NCI-H146 (cell line): ENCODE results near the gene PHETA2.
"Not testable (repeated sequence)": the region's sequence is repeated elsewhere in the genome, so short reads cannot be mapped to it uniquely, and the experiment has no call there.

Source experiments
- DNase-seq: peaks from one replicate; lab custom pipeline; 2025; lab: John Stamatoyannopoulos, UW

Gene PHETA2

DNA sequence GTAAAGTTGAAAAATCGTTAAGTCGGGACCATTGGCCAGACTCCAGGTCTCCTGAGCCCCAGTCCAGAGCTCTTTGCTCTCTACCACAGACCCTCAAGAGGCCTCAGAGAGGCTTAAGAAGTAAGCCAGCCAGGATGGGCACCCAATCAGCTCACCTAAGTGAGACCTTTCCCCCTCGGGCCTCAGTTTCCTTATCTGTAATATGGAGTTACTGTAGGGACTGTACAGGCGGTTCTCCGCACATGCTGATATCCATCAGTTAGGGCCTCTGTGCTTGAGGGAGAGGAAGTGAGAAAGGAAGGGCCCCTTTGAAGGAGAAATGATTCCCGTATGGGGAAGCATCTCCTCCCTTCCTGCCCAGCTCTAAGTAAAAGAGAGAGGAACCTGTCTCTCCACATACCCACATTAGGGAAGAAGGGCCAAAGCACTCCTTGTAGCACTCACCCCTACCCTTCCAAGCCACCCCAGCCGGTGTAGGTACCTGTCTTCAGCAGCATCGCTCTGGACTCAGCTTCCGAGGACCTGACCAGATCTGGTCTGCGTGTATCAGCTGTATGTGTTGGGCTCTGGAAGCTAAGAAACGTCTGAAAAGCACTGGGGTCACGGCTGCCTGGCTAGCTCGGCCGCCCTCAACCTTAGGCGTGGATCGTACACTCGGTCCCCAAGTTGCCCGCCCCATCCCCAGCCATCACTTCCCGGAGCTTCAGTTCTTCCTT lies 4.1 kb upstream of the PHETA2 start:
- peak; percentile 32 for DNase-seq

DNA sequence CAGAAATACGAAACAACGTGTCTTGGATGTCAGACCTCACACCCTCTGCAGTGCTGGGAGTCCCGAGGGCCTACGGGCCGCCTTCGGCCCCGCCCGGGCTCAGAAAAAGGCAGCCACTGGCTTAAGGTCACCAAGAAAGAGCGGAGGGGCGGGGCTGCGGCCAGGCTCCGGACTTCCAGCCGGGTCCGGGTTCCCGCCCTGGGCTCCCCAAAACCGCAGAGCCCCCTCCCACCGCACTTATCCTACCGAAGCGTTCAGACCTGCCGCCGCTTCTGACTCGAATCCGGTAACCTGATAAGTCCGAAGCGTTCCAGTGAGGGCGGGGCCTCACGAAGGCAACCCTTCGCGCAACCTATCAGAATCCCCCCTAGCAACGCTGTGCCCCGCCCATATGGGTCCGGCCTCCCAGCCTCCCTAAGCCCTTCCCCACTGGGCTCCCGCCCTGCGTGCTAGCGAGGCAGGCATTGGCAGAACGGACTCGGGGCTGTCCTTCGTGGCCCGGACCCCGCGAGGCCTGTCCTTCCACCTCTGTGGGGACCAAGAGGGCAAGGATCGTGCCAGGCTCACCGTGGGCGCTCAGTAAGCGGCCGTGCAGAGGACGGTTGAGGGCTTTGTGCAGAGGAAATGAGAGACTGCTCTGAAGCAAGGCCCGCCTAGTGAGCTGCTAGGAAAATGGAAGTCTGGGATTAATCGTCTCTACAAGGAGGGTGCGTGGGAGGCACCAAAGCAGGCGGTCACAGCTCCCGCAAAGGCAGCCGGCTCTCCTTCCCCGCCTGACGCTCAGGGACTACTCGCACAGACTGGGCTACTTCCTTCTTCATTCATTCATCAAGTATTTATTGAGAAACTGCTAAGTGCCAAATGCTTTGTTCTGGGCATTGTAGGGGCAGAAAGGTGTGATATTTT lies 3.3 kb upstream of the PHETA2 start, which contains the start of gene NAGA:
Gene NAGA, minus strand, starts transcription at position 296 of the 906 bp plus-strand sequence. CDS start 515 bp downstream, outside the sequence.
- DNase-seq = peak; percentile 94

DNA sequence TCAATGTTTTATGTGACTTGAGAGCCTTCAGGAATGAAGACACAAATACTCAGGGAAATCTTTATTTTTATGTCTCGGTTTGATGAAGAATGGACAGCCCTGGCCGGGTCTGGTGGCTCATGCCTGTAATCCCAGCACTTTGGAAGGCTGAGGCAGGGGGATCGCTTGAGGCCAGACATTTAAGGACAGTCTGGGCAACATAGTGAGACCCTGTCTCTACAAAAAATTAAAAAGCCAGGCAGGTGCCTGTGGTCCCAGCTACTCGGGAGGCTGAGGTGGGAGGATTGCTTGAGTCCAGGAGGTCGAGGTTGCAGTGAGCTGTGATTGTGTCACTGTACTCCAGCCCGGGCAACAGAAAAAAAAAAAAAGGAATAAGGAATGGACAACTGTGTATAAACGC lies 2.5 kb upstream of the PHETA2 start:
- DNase-seq = not testable (repeated sequence)

DNA sequence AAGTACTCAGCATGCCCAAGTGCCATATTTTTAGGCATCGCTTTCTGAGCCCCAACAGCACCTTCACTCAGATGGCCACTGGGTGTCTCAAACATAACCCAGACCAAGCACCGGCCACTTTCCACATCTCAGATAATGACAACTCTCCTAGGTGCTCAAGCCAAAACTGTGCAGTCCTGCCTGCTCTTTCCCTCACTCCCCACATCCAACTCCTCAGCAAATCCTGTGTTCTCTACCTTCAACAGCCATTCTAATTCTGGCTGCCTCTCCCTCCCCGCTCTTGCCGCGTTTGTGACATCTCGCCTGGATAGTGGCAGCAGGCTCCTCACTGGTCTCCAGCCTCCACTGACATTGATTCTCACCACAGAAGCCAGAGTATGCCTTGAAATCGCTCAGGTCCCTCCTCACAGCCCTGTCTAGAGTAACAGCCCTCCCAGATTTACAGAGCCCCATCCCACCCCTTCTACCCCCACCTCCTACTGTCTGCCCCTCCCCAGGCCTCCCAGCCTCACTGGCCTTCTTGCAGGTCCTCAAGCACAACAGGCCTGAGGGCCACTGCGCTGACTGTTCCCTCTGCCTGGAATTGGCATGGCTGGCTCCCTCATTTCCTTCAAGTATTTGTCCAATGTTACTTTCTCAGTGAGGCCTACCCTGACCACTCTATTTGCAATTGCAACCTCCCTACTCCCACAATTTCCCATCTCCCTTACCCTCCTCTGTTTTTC lies 1.3 kb upstream of the PHETA2 start:
- no peak for DNase-seq

DNA sequence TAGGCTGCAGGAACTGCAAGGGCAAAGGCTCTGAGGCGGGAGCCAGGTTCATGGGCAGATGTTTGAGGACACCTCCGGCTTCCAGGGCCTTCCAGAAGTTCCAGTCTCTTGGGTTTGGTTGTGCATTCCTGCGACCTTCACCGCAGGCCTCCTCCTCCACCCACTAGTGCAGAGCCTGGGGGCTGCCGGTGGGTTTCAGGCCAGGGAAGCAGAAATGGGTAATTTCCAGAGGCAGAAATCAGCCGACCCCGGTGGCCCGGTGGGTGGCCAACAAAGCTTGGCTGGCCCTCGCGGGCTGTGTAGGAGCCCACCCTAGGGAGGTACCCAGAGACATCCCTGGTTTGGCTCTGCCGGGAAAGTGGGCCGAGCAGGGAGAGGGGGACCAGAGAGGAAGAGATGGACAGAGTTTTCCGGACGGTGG lies 417 bp upstream of the PHETA2 start:
- no peak for DNase-seq

DNA sequence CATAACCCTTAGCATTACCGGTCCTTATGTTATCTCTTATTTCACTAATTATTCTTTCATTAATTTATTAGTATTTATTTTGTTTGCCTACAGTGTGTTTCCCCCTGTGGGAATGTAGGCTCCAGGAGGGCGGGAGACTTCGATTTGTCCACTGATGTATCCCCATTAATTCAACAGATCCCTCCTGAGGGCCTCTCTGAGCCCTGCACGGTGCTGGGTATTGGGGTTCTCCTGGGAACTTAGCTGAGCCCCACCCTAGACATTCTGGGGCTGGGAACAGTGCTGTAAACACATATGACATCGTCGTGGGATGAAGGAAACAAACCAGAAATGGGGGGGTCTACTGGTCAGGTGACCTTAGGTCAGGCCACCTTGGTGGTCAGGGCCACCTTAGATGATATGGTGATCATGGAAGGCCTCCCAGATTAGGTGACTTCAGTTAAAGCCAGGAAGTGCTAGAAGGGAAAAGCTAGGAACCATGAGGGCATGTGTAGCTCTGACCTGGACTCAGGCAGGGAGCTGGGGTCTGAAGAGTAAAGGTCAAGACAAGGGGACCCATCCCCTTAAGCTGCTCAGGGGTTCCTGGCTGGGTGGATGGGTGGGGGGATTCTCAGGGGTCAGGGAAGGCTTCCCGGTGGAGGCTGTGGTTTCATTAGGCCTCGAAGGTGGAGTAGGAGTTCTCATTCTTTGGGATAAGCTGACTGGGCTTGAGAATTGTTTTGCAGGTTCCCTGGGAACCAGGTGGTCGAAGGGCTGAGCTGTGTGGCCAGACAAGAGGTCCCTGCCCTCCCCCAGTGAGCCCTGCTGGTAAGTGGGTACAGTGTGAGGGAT lies 1.0 kb downstream of the PHETA2 start:
- no peak for DNase-seq

DNA sequence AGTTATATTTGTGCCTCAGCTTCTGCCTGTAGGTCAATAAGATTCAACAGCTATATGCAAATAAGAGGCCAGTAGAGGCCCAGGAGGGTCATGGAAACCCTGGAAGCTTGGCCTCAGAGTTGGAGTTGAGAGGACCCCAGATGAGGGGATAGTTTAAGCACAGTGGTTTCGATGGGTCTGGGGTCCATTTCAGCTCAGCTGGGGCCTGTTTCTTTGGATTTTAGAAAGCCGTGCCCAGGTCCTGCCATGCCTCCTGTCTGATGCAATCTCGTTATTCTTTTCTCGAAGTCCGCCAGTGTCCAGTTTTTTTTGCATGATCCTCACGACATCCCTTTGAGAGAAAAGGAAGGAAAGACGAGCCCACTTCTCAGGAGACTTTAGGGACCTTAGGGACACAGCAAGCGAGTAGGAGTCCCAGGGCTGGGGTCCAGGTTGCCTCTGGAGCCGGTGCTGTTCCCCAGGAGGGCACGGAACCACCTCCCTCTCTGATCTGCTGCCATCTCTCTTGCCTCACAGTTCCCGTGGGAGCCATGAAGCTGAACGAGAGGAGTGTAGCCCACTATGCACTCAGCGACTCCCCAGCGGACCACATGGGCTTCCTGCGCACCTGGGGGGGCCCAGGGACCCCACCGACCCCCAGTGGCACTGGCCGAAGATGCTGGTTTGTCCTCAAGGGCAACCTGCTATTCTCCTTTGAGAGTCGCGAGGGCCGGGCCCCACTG lies 2.9 kb downstream of the PHETA2 start:
- DNase-seq = no peak

DNA sequence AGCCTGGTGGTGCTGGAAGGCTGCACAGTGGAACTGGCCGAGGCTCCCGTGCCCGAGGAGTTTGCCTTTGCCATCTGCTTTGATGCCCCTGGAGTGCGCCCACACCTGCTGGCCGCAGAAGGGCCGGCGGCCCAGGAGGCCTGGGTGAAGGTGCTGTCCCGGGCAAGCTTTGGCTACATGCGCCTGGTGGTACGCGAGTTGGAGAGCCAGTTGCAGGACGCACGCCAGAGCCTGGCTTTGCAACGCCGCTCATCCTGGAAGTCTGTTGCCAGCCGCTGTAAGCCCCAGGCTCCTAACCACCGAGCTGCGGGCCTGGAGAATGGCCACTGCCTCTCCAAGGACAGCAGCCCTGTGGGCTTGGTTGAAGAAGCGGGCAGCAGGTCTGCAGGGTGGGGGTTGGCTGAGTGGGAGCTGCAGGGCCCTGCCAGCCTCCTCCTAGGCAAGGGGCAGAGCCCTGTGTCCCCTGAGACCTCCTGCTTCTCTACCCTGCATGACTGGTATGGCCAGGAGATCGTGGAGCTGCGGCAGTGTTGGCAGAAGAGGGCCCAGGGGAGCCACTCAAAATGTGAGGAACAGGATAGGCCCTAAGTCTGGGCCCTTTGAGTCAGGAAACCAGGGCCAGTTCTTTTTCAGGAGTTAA lies 3.6 kb downstream of the PHETA2 start:
- DNase-seq = no peak

DNA sequence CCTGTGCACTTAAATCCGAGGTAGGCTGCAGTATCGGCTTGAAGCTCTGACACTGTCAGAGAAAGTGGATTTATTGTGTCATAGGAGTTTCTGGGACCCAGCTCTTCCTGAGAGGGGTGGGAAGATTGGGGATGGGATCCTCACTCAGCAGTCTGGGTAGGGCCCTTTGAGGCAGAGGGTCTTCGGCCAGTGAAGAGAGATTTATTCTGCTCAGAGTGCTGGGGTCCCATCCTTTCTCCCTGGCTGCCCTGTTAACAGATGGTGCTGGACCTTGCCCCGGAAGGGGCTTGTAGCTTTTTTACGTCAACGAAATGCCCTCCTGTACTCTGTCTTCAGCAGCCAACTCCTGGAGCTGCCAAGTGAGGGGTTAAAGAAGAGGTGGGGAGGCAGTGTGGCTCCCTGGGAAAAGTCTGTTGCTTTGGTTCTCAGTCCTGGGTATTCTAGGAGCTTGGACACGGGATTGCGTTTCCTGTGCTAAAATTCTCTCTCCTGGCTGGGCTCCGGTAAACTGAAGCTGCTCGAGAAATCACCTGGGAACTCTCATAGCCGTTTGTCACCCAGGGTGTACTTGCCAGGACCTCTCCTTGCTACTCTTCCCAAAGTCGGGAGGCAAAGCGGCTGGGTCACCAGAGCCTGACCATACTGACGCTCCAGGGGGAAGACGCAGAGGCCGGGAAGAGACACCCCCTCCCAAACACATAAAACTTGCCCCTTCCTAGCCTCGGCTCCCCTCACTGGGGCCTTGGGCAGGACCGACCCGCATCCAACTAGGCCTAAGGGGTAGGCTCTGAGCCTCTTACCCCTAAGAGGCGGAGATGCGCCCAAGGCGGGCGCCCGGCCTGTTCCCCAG lies 4.6 kb downstream of the PHETA2 start:
- no peak for DNase-seq

DNA sequence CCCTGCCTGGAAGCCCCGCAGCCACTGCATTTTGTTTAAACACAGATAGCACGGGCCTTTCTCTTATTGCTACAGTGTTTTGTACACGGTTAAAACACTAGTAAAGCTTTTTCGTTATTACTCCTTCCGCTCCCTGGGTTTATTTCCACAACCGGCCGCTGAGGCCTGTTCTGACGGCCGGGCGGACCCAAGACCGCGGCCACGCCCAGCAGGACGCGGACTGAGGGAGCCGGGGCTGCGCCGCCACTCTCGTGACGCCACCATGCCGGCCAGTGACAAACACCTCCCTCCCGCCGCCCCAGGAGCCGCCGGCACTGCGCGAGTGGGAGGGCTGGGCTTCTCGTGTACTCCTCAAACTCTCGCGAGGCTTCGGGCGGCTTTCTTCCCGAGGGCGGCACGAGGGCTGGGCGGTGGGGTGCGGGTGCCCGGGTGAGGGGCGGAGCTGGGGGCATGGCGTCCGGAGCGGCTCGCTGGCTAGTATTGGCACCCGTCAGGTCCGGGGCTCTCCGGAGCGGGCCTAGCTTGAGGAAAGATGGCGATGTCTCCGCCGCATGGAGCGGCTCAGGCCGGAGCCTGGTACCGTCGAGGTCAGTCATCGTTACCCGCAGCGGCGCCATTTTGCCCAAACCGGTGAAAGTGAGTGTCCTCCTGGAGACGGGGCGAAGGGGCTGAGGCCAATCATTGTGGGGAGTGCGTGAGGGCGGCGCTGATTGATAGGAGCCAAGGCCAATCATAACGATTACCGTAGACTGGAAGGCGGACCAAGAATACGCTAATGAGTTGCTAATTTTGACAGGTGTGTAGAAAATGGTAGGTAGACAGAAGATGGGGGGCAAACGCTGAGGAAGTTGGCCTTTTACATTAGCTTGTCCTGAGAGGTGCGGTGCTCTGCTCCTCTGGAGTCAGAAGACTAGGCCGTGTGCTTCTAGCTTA lies 5.5 kb downstream of the PHETA2 start, which contains the start of gene SMDT1:
Gene SMDT1, plus strand, starts transcription at position 382 of the 933 bp plus-strand sequence. Its CDS starts 69 bp downstream, at position 451.
- peak; percentile 96 for DNase-seq

DNA sequence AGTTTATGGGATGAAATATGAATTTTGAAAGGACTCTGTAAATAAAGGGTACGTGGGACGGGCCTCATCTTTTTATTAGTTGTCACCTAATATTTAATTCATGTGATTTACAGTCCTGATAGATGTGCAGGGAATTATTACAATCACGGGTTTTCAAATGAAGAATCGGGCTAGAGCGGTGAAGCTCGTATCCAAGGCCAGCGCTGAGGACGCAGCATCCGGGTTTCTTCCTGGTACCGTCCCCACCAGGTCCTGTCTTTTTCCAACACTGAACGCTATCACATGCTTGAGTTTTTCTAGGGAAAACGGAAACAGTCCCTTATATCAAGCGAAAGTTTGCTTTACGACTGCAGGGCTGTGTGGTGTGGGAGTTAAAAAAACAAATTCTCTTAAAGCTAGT lies 6.2 kb downstream of the PHETA2 start:
- DNase-seq = peak; percentile 13

DNA sequence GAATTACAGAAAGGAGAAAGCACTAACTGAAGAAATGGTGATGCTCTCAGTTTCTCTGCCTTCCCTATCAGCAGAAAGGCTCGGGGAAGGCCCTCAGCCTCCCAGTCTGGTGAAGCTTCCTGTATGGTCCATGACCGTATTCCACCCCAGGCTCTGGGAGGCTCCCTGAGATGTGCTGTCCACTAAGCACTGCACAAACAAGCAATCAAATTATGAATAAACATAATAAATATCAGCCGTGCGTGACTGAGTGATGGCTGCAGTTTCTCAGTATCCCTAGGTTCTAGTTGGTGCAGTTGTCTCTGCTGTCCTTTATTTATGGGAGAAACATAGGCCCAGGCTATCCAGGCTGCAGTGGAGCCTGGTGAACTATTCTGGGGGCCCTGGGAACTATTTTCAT lies 9.1 kb downstream of the PHETA2 start:
- DNase-seq = no peak

DNA sequence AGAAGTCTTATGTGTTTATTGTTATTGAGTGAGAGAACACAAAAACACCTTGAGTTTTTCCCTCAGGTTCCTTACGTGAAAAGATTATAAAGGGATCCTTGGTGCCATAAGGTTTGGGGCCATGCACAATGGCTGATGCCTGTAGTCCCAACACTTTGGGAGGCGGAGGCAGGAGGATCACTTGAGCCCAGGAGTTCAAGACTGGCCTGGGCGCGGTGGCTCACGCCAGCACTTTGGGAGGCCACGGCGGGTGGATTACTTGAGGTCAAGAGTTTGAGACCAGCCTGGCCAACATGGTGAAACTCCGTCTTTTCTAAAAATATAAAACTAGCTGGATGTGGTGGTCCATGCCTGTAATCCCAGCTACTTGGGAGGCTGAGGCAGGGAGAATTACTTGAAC lies 10.8 kb downstream of the PHETA2 start:
- no peak for DNase-seq

DNA sequence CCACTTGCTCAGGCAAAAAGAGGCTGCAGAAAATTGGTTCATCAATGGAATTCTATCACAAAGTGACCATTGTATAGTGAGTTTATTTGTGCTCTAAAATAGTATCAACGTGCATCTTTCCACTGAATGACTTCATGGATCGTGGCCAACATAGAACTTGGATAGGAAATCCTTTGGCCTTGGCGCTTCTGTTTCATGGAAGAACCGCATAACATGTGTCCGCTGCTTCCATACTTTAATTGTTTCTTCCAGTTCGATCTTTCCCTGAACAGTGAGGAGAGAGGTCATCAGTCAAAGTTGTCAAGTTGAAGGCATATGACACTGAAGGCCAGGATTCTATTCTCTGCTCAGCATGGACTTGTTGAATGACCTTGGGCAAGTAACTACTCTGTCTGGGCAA lies 12.0 kb downstream of the PHETA2 start:
- no peak for DNase-seq

DNA sequence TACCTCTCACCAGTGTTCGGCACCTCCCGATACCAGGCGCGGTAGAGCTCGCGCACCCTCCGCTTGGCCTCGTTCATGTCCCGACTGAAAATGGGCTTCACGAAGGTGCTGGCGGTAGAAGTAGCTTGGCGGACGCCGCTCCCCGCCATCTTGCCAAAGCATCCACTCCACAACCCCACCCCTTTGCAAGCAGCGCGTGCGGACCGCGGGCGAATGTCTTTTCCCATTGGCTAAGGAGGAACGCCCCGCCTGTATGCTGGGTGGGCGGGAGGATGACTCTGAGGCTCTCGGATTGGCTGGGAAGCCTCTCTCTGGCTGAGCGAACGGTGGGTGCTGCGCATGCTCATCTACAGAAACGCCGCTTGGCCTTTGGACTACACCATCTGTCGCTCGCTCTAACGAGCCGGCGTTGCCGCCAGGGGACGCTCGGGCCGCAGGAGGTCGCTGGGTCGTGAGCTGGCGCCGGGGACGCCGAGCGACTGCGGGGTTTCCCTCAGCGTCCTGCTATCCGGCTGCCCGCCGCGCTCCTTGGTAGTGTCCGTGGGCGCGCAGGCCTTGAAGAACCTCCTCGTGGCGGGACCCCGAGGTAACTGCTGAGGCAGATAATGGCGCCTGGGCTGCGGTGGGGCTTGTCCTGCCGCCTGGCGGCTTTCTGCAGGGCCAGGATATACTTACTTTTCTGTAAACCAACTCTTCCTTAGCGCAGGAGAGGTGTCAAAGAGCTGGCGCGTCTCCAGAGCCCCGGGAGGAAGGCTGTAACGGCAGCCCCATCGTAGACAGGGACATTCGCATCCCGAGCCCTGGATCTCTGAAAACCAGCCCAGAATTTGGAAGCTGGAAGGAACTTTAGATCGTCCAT lies 16.8 kb downstream of the PHETA2 start, which contains the start of gene NDUFA6:
Gene NDUFA6, minus strand, starts transcription at position 177 of the 859 bp plus-strand sequence. Its CDS starts 28 bp downstream, at position 149.
- DNase-seq = peak; percentile 97

DNA sequence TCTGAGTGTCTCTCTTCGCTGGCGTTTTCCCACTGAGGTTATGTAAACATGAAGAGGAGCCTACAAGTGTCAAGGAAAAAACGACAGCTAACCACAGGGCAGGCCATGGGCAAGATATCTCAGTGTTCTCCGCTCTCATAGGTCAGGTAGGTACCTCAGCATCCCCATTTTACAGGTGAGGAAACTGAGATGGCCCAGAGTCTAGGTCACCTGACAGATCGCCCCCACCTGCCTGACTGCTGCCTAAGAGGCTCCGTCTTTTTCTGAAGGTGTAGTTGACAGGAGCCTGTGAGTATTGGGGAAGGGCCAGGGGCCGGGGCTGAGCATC lies 17.4 kb downstream of the PHETA2 start:
- DNase-seq = no peak

DNA sequence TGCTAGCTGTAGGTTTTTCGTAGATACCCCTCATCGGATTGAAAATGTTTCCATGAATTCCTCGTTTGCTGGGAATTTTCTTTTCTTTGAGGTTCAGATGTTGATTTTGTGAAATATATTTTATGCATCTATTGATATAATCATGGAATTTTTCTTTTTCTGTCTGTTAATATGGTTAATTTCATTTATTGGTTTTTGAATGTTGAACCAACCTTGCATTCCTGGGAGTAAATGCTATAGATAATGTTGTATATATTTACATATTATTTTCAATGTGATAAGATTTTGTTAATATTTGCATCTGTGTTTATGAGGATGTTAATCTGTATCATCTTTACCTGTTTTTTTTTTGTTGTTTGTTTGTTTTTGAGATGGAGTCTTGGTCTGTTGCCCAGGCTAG lies 27.2 kb downstream of the PHETA2 start:
- no peak for DNase-seq
